GM21390 (cell line): Measurements from ENCODE around the gene ACVR1.
"Not testable (repeated sequence)": the region's sequence is repeated elsewhere in the genome, so short reads cannot be mapped to it uniquely, and the experiment has no call there.

Experiments
- ATAC-seq: cut with Tn5 transposase; IDR thresholded peaks from one replicate; pipeline ENCODE4 v1.9.1; 2021; ENCODE audit not compliant: unreplicated experiment

ACVR1 gene

GRCh38 chr2:157894694-157895435 is 18.7 kb upstream of the ACVR1 start:
- ATAC-seq = no peak

GRCh38 chr2:157893611-157894010 is 17.5 kb upstream of the ACVR1 start:
- no peak for ATAC-seq

- no peak for ATAC-seq
Observed at GRCh38 chr2:157891643-157892041, 15.5 kb upstream of the ACVR1 start.

- no peak for ATAC-seq
Observed at GRCh38 chr2:157890969-157891642, 15.0 kb upstream of the ACVR1 start.

GRCh38 chr2:157887946-157888345 is 11.8 kb upstream of the ACVR1 start:
- no peak for ATAC-seq

GRCh38 chr2:157884533-157884932 is 8.4 kb upstream of the ACVR1 start:
- not testable (repeated sequence) for ATAC-seq

- no peak for ATAC-seq
Observed at GRCh38 chr2:157880927-157881326, 4.8 kb upstream of the ACVR1 start.

- no peak for ATAC-seq
Observed at GRCh38 chr2:157877761-157878400, 1.8 kb upstream of the ACVR1 start.

GRCh38 chr2:157876786-157877138 is 632 bp upstream of the ACVR1 start:
- ATAC-seq = no peak

GRCh38 chr2:157875641-157876065 is 477 bp downstream of the ACVR1 start:
- peak; percentile 45 for ATAC-seq

GRCh38 chr2:157874997-157875640 is 1.0 kb downstream of the ACVR1 start:
- ATAC-seq = no peak

- no peak for ATAC-seq
Observed at GRCh38 chr2:157874348-157874747, 1.8 kb downstream of the ACVR1 start.

- no peak for ATAC-seq
Observed at GRCh38 chr2:157872791-157873190, 3.3 kb downstream of the ACVR1 start.

- ATAC-seq = no peak
Observed at GRCh38 chr2:157871415-157871814, 4.7 kb downstream of the ACVR1 start.

- ATAC-seq = no peak
Observed at GRCh38 chr2:157868993-157869392, 7.1 kb downstream of the ACVR1 start.

GRCh38 chr2:157867703-157868102 is 8.4 kb downstream of the ACVR1 start:
- ATAC-seq = no peak

GRCh38 chr2:157866666-157867642 is 9.2 kb downstream of the ACVR1 start:
- ATAC-seq = no peak

GRCh38 chr2:157866202-157866601 is 9.9 kb downstream of the ACVR1 start:
- ATAC-seq = no peak

GRCh38 chr2:157864857-157865430 is 11.2 kb downstream of the ACVR1 start:
- ATAC-seq = no peak

- no peak for ATAC-seq
Observed at GRCh38 chr2:157858846-157859245, 17.3 kb downstream of the ACVR1 start.
